GM21737 (cell line): ENCODE measurements around the gene AFAP1L2.
"Not testable (repeated sequence)": the region's sequence is repeated elsewhere in the genome, so short reads cannot be mapped to it uniquely, and the experiment has no call there.

ENCODE experiments used
- ATAC-seq: cut with Tn5 transposase; IDR thresholded peaks from one replicate; pipeline ENCODE4 v1.9.1; 2021; ENCODE audit warnings: mild to moderate bottlenecking, moderate library complexity; ENCODE audit not compliant: unreplicated experiment

AFAP1L2 gene

DNA sequence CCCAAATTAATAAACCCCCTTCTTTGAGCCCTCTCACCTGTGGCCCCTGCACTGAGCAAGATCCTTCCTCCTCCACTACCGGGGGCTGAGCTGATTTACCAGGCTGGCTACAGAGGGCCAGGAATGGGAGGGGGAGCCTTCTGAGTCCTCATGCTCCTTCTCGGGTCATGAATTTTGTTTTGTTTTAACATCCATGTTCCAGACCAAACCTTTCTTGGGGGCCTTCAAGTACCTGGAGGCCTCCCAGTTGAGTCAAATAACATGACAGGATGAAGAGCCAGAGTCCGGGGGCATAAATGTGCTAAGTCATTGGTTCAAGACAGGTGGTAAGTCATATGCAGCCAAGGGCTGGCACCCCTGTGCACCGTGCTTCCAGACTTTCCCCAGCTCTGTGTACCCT lies 39.6 kb downstream of the AFAP1L2 start:
- no peak for ATAC-seq

DNA sequence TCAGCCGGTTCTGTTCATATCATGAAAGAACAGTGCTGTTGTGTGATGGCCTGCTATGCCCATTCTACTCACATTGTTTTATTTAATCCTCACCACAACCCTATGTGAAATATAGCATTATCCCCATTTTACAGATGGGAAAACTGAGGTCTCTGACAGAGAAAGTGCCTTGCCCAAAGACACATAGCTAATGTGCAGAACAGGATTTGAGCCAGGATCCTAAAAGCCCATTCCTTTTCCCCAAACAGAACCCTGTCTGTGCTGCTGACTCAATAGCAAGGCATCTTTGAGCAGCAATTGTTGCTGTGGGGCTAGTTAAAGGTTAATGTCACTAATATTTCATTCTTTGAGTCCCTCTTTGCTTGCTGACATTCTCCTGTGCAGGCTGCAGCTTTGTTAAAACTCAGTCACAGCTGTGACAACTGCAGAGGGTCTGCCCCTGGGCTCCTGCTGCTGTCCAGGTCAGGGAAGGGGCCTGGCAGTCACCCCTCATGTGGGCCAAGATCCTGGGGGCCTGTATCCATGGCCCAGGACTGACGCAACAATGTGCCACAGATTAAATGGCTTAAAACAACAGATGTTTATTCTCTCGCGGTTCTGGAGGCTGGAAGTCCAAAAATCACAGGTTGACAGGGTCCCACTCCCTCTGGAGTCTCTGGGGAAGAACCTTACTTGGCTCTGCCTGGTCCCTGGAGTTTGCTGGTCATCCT lies 40.4 kb downstream of the AFAP1L2 start:
- ATAC-seq: no peak

DNA sequence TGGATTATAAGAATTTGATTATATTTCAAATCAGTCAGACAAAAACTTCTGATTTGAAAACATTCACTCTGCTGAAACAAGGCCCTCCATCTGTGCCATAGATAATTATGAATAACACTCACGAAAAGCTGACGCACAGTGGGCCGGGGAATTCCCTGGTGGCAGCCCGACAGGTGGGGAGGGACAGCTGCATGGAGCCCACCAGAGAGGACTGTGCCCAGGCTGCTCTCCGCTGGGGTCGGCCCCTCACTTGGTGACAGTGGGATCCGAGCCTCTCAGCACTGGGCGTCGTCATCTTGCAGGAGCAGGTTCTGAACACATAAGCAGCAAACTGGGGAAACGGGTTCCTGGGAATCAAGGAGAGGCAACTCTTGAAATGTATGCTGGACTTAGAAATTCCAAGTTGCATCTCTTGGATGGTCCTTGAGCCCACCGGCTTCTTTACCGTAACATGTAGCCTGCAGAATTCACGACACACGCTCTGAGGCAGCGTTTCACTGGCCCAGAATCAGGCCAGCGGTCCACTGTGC lies 41.4 kb downstream of the AFAP1L2 start:
- ATAC-seq: no peak

DNA sequence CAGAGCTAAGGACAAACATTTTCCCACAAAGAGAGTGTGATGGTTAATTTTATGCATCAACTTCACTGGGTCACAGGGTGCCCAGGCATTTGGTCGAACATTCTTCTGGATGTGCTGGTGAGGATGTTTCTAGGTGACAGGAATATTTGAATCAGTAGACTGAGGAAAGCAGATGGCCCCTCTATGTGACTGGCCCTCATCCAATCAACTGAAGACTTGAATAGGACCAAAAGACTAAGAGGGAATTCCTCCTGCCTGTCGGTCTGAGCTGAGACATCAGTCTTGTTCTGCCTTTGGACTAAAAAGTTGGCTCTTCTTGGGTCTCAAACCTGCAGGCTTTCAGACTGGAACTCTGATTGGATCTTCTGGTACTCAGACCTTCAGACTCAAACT lies 44.4 kb downstream of the AFAP1L2 start:
- no peak for ATAC-seq

DNA sequence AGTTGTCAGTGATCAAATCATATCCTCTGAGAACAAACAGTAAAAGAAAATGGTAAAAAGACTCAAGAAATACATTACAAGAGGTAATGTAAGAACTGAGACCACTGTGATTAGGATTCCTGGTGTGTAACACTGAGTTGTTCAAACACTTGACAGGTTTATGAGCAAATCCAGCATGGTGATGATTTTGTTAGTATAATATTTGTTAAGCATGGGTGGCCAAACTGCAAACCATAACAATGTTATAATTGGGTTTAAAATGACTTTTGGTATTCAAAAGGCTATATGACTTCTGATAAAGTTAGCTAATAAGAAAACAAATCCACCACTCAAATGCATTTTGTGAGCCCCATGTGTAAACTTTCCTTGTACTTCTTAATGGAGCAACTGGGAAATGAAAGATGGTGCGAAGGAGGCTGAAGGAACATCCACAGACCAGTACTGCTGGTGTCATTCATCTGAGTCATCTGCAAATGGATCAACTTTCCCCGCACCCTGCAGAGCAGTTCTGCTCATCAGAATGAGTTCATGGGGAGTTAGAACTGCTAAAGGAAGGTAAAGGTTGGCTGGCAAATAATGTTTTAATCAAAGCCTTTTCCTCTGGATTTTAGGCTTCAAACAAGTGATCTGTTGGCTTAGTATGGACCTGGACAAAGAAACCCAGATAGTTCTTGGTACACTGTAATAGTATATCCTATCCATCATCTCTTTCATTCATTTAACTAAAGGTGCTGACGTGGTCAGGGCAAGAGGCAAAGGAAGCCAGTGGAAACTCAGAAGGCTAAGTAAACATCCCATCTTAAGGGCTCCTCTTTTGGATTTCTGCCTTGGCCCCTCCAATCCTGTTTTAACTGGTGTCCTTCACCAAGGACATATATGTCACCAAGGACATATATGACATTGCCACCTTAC lies 45.0 kb downstream of the AFAP1L2 start:
- no peak for ATAC-seq

DNA sequence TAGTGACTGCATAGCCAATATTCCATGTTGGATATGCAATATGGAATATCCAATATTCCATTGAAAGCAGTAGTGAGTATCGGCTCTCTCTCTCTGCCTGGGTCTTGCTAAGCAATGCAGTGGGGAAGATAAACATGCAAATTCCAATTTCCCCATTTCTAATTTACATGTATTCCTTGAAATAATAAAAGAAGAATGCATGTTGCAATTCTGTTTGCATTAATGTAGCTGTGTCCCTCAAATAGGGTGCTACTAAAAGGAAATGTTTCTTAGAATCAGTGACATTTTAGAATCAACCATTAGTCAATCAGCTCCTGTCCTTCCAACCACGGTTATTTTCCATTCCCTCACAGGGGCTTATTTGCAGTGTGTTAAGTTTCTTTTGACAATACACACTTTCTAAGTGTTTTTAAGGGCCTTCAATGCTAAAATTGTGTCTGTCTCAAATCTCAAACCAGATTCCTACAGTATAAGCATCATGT lies 46.7 kb downstream of the AFAP1L2 start:
- no peak for ATAC-seq

DNA sequence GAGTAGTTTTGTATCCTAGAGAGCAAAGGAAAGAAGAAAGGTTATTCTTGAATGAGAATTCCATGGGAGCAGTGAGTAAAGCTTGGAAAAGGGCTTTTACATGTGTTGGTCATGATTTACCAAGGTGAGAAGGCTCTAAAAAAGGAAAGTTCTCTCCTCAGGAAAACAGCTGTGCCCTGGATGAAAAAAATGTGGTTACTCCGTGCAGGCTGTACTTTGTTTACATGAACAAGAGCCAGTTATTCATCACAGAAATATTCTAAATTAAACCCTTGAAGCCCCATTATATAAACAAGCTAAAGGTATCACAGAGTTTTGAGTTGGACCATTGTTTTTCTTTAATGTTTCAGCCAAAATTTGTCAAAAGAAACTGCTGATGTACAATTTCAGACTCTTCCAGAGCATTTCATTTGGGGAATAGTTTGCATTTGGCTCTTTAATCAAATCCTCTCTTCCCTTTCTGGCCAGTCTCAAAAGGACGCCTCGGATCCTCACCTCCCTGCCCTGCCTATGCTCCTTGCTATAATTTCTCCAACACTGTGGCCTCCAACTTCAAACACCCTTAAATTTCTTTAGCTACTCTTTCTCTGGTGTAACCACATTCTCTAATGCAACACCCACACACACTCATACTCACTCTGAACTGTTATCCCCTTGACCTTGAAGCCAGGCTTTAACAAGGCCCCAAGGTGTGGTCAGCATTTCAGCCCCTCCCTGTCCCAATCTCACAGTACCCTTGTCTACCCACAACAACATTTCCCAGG lies 47.4 kb downstream of the AFAP1L2 start:
- no peak for ATAC-seq

DNA sequence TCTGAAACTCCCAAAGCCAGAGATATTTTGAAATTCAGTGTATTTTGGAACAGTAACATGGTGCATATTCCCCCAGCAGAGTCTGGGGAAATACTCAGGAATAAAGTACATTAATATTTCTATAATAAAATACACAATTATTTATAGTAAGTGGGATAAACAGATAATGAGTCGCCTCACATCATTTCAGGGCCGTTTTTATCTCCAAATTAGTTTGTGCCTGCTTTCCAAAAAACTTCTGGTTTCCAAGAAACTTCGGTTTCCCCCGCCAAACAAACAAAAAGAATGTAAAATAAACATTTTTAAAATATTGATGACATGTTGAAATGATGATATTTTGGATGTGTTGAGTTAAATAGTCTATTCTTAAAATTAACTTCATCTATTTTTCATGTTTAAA lies 48.2 kb downstream of the AFAP1L2 start:
- no peak for ATAC-seq

DNA sequence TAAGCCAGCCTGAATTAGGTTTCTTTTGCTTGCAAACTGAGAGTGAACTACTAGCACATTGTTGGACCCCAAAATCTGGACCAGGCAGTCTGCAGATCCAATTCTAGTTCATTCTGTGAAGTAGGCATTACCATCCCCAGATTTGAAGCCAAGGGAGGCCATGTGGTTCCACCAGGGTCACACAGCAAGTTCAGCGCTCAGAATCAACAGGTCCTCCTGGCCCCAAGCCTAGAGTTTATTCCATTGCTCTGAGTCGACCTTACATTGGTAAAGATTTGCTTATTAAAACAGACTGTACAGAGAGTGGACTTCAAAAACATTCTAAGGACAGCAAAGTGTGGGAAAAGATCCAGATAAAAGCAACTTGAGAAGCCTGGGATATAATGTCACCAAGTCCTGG lies 50.9 kb downstream of the AFAP1L2 start:
- no peak for ATAC-seq

DNA sequence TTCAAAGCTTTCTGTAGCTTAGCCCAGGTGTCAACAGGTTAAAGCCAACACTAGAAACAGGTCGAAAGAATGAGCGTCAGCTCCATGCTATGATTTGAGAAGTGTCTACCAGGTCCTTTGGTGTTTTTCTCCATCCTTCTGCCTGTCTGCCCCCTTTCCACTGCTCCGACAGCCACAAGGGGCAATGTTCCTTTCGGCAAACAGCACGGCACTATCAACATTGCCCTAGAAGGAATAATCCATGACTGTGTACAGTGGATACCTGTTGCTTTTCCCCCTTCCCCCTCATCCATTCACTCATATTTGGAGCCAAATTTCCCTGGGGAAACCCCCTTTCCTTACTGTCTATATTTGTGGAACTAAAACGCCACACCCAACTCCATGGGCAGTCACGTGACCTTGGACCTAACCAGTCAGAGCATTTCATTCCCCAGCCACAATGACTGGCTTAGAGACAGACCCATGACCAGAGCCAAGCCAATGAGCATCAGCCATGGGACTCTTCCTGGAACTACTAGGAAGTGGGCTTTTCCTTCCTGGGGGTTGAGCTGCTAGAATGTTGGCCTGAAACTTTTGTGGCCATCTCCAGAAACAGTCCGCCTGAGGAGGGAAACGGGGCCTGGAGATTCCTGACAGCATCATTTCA lies 51.5 kb downstream of the AFAP1L2 start:
- ATAC-seq: no peak

DNA sequence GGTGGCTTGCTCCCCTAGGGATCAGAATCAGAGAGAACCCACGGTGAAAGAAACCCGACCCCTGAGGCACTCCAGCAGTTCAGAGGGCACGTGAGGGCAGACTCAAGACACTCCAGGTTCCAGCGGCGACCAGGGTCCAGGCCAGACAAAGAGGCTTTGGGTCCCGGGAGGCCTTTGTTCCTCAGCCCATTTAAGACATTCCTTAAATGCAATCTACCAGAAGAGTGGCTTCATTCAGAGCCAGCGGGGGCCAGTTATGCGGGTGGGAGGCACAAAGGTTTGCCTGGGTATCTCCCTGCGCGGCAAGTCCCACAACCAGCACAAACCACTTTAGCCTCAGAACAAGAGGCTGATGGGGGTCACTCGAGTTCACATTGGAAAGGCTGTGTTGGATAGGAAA lies 53.6 kb downstream of the AFAP1L2 start:
- ATAC-seq: no peak

DNA sequence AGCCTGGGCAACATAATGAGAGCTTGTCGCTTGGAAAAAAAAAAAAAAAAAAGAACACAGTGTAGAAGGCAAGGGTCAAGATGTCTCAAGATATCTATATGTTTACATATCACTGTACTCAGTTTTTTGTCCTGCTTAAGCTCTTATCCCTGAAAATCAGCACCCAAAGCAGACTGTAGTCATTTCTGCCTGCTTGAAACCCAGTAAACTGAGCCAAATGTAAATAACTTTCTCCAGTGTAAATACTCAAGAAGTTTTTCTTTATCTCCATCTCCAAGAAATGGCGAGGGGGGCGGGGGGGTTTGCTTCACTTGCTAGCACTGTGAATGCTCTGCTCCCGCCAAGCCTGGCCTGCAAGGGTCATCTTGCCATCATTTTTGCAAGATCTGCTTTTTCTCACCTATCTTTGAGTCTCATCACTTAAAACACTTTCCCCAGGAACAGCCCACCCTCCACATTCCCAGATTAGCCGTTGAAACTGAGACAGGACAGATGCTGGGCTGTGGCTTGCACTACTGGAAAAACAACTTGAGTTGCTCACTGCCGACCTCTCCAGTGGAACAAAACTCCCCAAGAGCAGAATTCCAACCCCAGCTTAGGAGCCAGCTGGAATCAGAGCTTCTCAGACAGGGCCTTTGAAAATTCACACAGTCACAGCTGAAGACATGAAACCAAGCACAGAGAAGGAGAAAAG lies 54.6 kb downstream of the AFAP1L2 start:
- no peak for ATAC-seq

DNA sequence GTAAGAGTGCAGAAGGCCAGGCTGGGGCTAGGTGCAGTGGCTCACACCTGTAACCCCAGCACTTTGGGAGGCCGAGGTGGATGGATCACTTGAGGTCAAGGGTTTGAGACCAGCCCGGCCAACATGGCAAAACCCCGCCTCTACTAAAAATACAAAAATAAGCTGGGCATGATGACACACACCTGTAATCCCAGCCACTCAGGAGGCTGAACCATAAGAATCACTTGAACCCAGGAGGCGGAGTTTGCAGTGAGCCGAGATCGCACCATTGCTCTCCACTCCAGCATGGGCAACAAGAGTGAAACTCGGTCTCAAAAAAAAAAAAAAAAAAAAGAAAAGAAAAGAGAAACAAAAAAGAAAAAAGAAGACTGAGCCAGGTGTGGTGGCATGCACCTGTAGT lies 55.2 kb downstream of the AFAP1L2 start:
- not testable (repeated sequence) for ATAC-seq

DNA sequence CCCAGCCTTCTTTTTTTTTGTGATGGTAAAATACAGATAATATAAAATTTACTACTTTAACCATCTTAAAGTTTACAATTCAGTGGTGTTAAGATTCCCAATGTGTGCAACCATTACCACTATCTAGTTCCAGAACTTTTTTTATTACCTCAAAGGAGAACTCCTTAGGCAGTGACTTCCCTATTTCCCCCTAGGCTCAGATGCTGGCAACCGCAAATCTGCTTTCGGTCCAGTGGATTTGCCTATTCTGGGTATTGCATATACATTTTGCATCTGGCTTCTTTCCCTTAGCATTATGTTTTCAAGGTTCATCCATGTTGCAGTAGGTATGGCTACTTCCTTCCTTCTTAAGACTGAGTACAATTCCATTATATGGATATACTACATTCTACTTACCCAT lies 56.5 kb downstream of the AFAP1L2 start:
- ATAC-seq: no peak

DNA sequence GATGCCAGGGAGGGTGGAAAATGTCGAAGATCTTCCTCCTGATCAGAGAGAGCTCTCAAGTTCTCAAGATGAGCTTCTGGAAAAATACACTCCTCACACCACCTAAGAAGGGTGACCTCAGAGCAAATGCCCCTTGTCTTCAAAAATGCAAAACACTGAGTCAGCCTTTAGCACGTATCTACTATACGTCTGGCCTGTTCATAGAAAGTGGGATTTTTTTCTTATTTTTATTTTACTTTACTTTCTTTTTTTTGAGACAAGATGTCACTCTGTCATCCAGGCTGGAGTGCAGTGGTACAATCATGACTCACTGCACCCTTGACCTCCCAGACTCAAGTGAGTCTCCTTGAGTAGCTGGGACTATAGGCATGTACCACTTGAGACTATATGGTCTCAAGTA lies 57.1 kb downstream of the AFAP1L2 start:
- no peak for ATAC-seq

DNA sequence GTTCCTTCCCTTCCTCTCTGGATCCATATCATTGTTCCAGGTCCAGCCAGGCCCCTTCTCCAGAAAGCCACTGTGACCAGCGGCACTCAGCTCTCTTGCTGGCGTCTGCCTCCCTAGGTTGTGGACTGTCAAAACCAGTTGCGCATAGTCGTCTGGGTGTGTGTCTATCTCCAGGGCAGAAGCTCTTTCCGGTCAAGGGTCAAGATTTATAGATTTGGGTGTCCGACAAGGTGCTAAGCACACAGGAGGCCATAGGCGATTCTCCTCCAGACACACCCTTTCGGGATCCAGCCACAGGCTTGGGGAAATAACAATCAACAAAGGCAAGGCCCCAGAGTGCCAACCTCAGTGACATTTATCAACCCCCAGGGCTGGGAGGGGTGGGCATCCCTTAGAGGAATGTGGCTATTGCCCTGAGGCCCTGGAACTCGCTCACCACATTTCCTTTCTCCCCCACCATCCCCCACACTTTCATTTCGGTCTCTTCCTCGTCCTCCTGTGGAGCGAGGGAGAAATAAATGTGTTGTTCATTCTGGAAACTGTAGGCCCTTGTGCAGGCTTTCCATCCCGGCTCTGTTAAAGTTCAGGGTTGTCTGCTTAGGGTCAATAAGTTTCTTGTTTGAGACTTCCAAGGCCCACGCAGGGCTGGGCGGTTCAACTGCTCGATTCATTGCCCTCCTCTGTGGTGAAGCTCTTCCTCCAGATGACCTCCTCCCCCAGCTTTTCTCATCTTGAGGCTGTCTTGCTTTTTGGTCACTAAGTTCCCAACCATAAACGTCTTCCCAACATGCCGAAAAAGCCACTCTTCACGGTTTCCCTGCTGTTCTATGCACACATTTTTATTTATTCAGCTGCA lies 57.9 kb downstream of the AFAP1L2 start:
- ATAC-seq: no peak

DNA sequence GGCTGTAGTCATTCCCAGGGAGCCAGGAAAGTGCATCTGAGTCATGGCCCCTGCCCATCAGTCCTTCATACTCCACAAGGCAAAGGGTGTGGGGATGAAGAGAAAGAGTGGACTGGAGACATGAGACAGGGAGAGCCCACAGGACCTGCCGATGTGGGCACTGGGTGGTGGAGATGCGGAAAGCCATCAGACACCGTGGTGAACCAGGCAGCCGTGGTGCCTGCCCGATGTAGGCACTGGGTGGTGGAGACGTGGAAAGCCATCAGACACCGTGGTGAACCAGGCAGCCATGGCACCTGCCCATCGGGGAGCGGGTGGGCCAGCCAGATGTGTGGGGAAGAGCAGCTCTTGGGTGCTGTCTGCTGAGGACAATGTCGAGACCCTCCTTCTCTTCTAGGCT lies 58.6 kb downstream of the AFAP1L2 start:
- ATAC-seq: no peak

DNA sequence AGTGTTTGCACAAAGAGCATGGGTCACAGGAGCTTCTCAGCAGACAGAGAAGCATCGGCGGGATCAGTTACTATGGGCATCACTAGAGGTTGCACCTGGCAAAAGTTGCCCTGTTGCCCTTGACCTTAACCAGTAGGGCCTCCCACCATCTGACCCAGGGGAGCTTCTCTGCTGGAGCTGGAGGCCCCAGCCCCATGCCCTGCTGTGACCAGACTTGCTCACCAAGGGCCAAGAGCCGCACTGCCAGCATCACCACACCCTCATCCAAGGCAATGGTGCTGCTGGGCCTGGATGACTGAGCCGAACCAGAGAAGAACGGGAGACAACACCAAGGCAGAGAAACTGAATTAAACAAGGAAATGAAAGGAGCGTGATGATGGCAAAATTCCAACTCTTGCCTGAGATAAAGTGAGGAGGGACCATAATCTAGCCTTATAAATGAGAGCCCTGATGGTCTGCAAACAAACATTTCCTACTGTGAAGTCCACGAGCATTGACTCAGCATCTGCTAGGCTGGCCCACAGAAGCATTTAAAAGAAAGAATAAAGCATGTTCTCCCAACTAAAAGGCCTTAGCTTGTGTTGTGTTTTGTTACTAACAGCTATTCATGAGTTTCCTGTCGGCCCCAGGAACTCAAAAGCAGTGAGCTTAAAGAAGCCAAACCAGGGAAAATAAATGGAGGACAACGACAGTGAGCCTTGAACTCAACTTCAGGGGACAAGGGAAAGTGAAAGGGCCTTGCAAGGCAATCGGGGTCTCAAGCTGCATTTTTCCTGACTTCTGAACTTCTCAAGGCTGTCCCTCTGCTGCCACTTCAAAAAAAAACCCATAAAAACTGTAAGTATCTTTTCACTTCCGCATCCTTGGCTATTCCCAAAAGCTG lies 60.4 kb downstream of the AFAP1L2 start:
- no peak for ATAC-seq
